GM13977 (cell line): ENCODE results near the gene CAMKMT.

Experiments
- DNase-seq: peaks from one replicate; pipeline ENCODE4 v3.0.0; 2012; ENCODE audit warnings: low spot score
- in situ Hi-C: fragments of 300-500 bp; cut with MboI; formaldehyde crosslinking; loops from one replicate; pipeline ENCODE4 v1.12.0; 2022; ENCODE audit warnings: low sequenced_read_pairs, low pct_unique_long_range_greater_than_20kb, mixed read lengths, inconsistent platforms; ENCODE audit not compliant: unreplicated experiment
- TF ChIP-seq, protein P1 (sequence below): IDR thresholded peaks from 2 replicates; pipeline ENCODE4 v1.5.1; 2012; ENCODE audit warnings: mild to moderate bottlenecking, control low read depth; ENCODE audit not compliant: insufficient read depth; ENCODE audit errors: extremely low read depth, missing control alignments

Gene CAMKMT

DNA sequence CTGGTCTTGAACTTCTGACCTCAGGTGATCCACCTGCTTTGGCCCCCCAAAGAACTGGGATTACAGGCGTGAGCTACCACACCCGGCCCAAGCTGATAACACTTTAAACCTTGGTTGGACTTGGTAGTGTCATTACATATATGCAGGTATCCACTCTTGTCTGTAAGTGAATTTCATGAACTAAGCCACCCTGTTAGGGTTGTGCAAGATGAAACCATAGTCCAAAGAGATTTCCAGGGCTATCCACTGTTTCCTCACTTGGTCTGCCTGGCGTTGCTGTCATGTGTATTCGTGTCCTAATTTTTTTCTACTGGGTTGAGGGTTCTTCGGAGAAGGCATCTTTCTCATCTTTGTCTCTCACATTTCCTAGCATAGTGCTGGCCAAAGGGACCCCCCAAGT, 203.0 kb downstream of the CAMKMT start:
- no peak for DNase-seq
- TF ChIP-seq, protein P1, sequence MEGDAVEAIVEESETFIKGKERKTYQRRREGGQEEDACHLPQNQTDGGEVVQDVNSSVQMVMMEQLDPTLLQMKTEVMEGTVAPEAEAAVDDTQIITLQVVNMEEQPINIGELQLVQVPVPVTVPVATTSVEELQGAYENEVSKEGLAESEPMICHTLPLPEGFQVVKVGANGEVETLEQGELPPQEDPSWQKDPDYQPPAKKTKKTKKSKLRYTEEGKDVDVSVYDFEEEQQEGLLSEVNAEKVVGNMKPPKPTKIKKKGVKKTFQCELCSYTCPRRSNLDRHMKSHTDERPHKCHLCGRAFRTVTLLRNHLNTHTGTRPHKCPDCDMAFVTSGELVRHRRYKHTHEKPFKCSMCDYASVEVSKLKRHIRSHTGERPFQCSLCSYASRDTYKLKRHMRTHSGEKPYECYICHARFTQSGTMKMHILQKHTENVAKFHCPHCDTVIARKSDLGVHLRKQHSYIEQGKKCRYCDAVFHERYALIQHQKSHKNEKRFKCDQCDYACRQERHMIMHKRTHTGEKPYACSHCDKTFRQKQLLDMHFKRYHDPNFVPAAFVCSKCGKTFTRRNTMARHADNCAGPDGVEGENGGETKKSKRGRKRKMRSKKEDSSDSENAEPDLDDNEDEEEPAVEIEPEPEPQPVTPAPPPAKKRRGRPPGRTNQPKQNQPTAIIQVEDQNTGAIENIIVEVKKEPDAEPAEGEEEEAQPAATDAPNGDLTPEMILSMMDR = no peak
- in situ Hi-C loops = no loop called here

DNA sequence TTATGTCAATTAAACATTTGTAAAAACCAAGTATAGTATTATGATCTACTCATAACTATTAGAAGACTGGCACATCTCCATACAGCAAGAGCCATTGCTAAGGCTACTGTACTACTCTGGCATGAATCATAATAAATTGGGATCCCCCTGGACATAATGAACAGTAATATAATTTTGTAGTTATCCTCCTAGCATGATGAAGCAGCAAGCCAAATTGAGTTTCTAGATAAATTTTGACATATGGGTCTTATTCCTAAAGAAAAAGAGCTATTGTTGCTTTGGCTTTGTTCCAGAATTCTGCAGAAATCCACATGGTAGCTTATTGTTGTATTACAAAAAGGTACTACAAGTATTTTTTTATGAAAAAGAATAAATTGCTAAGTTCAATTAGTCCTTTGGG, 204.3 kb downstream of the CAMKMT start:
- in situ Hi-C loops = no loop called here
- TF ChIP-seq, protein P1 = no peak
- no peak for DNase-seq

DNA sequence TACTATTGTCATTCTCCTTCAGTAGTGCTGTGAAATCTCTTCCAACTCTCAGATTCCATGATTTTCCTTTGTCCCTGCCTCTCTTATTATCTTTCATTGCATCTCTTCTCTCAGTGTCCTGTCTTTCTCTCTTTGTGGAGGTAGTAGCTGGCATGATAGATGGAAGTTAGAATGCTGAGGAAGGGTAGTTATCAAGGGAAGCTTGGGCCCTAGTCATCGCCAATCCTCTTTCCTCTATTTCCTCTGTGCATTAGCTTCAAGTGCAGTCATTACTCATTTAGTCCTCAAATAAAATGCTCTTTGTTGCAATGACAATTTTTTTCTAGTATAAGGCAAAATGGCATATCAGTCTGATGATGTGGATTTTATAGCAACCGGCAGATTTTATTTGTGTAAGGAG, 207.7 kb downstream of the CAMKMT start:
- in situ Hi-C loops = no loop called here
- DNase-seq = no peak
- TF ChIP-seq, protein P1 = no peak

DNA sequence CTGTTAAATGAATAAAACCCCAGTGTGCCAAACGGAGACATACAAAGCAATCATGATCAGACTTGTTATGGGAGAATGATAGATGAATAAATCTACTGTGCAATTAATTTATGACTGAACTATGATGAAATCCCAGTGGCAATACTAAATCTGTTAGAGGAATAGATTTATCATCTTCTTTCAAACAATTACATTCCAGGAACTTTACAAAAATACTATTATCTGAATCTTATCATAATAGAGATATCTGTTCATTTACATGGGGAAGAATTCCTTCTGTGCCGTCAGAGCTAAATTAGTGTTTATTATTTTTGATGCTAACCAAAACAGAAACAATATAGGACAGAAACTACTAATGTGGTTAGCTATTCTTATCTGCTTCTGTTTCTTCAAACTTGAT, 208.5 kb downstream of the CAMKMT start:
- in situ Hi-C loops = no loop called here
- no peak for DNase-seq

DNA sequence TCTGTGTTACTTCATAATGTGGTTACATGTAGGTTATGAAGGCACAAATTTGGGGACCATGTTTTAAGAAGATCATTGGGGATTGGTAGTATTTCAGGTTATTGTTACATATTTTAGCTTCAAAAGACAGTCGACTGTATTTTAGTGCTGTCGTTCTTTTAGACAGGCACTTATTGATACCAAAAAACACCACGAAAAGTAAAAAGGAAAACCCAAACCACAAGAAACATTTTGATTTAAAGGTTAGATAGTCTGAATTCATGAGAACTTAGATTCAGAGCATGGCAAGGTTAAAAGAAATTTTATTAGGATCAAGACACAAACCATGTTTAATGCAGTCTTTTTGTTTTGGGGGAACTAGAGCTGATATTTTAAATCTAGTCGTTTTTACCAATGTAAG, 209.0 kb downstream of the CAMKMT start:
- TF ChIP-seq, protein P1 = no peak
- in situ Hi-C loops = no loop called here
- DNase-seq = no peak

More for the DNA sequence above, 208.5 kb downstream of the CAMKMT start:
- TF ChIP-seq, protein P1 = no peak

DNA sequence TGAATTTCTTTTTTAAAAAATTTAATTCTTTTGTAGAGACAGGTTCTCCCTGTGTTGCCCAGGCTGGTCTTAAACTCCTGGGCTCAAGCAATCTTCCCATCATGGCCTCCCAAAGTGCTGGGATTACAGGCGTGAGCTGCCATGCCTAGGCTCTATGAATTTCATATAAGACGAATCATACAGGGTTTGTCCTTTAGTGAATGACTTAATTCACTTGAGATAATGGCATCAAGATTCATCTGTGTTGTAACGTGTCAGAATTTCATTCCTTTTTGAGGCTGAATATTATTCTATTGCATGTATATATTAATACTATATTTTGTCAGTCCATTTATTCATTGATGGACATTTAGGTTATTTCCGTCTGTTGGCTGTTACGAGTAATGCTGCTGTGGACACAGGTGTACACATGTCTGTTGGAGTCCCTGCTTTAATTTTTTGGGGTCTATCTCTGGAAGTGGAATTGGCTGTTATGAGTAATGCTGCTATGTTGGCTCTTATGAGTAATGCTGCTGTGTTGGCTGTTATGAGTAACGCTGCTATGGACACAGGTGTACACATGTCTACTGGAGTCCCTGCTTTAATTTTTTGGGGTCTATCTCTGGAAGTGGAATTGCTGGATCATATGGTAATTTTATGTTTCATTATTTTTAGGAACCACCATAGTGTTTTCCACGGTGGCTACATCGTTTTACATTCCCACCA, 210.6 kb downstream of the CAMKMT start:
- DNase-seq = no peak
- in situ Hi-C loops = no loop called here
- TF ChIP-seq, protein P1 = no peak
